NCI-H82 treated with DMSO at 0.1 percent for 48 hours (cell line): Measurements from ENCODE around the gene TBC1D22A.

ENCODE experiments used
- DNase-seq: peaks from one replicate; lab custom pipeline; 2025; ENCODE audit not compliant: unreplicated experiment; lab: John Stamatoyannopoulos, UW

The TBC1D22A gene

DNA sequence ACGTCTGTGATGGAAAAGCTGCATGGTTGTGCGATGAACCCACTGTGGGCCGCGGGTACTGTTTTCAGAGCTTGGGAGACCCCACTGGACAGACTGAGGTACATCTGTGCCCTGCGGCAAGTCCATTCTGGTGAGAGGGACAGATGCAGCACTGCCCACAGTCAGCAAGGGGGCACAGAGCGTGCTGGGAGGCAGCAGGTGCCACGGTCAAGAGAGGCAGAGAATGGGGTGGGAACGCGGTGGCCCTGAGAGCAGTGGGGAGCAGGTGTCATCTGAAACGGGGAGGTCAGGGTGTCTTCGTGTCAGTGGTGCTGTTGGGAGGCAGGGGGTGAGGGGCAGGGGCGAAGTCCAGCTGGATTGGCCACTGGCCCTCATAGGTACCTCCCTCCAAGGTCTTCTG is 32.0 kb downstream of the TBC1D22A start:
- no peak for DNase-seq

DNA sequence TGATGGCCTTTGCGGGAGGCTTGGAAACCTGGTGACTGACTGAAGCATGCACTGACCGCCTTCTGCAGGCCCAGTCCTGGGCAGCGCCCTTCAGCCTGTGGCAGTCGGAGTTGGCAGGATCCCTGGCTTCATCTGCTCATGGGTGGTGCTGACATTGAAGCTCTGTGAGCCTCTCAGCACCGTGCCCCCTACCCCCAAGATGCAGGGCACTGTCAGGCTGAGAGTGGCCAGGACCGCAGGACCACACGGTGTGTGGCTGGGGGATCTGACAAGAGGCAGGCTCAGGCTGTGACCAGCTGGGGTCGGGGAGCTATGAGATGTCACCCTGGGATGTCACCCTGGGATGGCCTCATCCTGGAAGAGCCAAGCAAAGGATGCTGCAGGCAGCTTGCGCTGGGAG is 32.7 kb downstream of the TBC1D22A start:
- DNase-seq, result no peak

GRCh38 chr22:46795845-46796565 is 33.6 kb downstream of the TBC1D22A start:
- DNase-seq, result no peak

- no peak for DNase-seq
Observed at GRCh38 chr22:46796566-46797195, 34.2 kb downstream of the TBC1D22A start.

GRCh38 chr22:46797355-46797754 is 34.9 kb downstream of the TBC1D22A start:
- DNase-seq, result no peak

- no peak for DNase-seq
Observed at GRCh38 chr22:46798041-46798365, 35.6 kb downstream of the TBC1D22A start.

GRCh38 chr22:46798366-46799350 is 36.2 kb downstream of the TBC1D22A start:
- peak; percentile 0 for DNase-seq

GRCh38 chr22:46799626-46800025 is 37.2 kb downstream of the TBC1D22A start:
- no peak for DNase-seq

DNA sequence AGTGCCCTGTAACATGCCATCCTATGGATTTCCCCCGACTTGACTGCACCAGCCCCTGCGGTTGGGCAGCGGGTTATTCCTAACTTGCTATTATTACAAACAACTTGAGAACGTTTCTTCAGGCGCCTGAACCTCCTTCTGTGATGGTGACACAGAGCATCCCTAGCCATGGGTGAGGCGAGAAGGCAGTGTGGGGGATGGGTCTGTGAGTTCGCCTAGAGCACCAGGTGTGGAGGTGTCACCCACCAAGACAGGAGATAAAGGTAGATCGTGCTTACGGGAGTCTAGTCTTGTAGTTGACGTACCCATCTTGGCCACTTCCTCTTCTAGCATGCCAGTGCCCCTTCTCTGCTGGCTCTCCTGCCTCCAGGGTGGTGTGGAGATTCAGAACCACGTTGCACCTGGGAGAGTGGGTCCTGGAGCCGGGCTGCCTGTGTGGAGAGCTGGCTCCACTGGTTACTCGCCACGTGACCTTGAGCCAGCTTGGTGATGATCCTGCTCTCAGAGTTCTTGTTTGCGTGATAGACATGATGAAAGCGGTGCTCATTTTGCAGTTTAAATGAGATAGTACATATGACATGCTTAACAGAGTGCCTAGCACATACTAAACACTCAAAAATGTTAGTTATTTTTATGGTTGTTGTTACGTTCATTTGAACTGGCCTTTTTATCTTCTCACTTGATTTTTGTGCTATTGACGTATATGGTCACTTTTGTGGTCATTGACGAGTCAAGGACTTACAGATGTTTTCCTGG is 37.8 kb downstream of the TBC1D22A start:
- DNase-seq, result no peak

- no peak for DNase-seq
Observed at GRCh38 chr22:46801331-46801811, 38.9 kb downstream of the TBC1D22A start.

- DNase-seq, result no peak
Observed at GRCh38 chr22:46801826-46802607, 39.6 kb downstream of the TBC1D22A start.

DNA sequence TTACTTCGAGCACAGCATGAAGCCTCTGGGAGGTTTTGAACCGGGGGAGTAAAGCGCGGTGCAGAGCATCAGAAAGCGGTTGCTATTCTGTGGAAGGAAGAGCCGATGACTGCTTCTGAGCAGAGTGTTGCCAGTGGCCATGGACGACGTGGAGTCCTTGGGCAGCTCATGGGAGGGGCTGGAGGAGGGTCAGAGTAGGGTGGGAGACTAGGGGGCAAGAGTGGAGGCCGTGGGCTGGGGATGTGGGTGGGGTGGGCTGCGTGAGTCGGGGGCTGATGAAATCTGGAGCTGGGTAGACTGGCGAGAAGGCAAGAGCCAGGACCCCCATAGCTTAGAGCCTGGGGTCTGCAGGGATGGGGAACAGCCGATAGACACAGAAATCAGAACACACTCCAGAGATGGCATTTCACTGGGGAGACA is 40.2 kb downstream of the TBC1D22A start:
- DNase-seq, result no peak

DNA sequence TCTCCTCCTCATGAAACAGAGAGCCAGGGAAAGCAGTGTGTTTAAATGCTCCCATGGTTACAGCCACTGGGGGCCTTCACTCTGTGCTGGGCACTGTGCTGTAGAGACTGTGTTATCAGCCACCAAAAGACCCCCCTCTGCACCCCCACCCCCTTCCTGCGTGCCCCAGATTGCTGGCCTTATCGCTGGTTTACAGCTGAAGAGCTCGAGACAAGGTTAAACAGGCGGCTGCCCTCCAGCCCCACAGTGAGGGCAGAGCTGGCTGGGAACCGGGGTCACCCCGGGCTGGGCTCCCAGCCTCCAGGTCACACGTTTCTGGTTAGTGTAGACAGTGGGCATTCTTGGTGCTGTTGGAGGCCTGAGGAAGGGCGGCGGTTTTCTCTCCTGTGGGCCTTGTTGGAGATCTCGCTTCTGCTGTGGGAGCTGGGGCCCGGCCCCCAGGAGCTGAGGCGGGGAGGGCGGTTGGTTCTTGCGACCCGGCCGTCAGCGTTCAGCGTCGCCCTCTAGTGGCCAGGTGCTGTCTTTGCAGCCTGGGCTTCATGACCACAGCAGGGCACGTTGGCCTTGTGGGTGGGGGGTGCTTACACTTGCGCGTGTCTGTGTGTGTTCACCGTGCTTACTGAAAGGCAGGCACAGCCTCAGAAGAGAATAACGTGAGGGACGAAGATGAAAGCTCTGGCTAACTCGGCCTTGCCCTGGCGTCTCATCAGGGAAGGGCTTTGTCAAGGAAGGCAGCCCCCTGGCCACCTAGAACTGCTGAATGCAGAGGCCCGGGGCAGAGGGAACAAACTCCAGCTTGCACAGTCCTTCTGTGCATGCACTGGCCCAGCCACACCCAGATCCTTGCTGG is 40.8 kb downstream of the TBC1D22A start:
- no peak for DNase-seq

- DNase-seq, result no peak
Observed at GRCh38 chr22:46803936-46804335, 41.5 kb downstream of the TBC1D22A start.

GRCh38 chr22:46806794-46807193 is 44.3 kb downstream of the TBC1D22A start:
- DNase-seq, result no peak

DNA sequence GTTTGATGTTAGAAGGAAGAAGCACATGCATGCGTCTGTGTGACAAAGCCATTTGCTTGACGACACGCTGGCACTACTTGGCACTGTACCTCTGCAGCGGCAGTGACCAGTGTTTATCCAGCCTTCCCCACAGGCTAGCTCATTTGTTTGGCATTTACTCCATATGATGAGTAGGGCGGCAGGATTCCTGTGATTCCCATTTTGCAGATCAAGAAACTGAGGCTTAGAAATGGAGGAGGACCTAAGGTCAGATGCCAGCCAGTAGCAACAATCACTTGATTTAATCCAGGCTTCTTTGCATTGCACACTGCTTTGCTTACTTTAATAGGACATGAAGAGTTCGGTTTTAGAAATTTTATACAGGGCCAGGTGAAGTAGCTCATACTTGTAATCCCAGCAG is 45.0 kb downstream of the TBC1D22A start:
- no peak for DNase-seq

- DNase-seq, result no peak
Observed at GRCh38 chr22:46809153-46809885, 46.9 kb downstream of the TBC1D22A start.
